H1 (cell line): ENCODE data around the gene SYT14.

Experiments
- BRCA1 ChIP-seq: IDR thresholded peaks from 2 replicates; pipeline ENCODE4 v1.6.1; 2012; ENCODE audit warnings: low read depth, low read length, improper control_type of control experiment
- CBX5 ChIP-seq: fragments of 300-800, 300-1000 bp; sonication (generic); IDR thresholded peaks from 2 replicates; pipeline ENCODE4 v1.7.1; 2016; ENCODE audit warnings: antibody characterized with exemption, low read length, low read depth
- CREB1 ChIP-seq: IDR thresholded peaks from 2 replicates; pipeline ENCODE4 v1.6.1; 2012; ENCODE audit warnings: inconsistent platforms
- EGR1 ChIP-seq: IDR thresholded peaks from 2 replicates; pipeline ENCODE4 v1.6.1; 2011; ENCODE audit warnings: low read depth, low read length, borderline replicate concordance
- EP300 ChIP-seq, 2 experiments: IDR thresholded peaks; 1 replicate in 1 of 2; 2 replicates in 1 of 2; pipeline ENCODE4 v1.6.1; 2011 to 2012; ENCODE audit warnings: low read depth in 2 of 2, low read length in 2 of 2, mild to moderate bottlenecking in 2 of 2, borderline replicate concordance in 1 of 2, inconsistent platforms in 1 of 2, moderate library complexity in 1 of 2
- JUN ChIP-seq: IDR thresholded peaks from 2 replicates; pipeline ENCODE4 v1.6.1; 2011; ENCODE audit warnings: low read depth, mild to moderate bottlenecking, improper control_type of control experiment, low read length
- JUND ChIP-seq: IDR thresholded peaks from 2 replicates; pipeline ENCODE4 v1.6.1; 2011; ENCODE audit warnings: mild to moderate bottlenecking, improper control_type of control experiment, low read length
- PHF8 ChIP-seq: fragments of 200-600 bp; sonication (generic); conservative IDR thresholded peaks from 2 replicates; pipeline ENCODE4 v1.7.1; 2012; ENCODE audit warnings: low read depth, mild to moderate bottlenecking, inconsistent platforms, low read length, moderate library complexity
- POLR2A ChIP-seq, 2 experiments: IDR thresholded peaks; 1 replicate in 1 of 2; 2 replicates in 1 of 2; pipeline ENCODE4 v1.6.1; 2011; ENCODE audit warnings: low read depth in 2 of 2, low read length in 2 of 2, mild to moderate bottlenecking in 2 of 2; ENCODE audit errors: control extremely low read depth in 1 of 2
- TAF7 ChIP-seq: optimal IDR thresholded peaks from 2 replicates; pipeline ENCODE3; 2011; ENCODE audit warnings: low read depth, mild to moderate bottlenecking, inconsistent platforms, low read length, moderate library complexity, borderline replicate concordance
- YY1 ChIP-seq: IDR thresholded peaks from 2 replicates; pipeline ENCODE4 v1.6.1; 2011; ENCODE audit warnings: low read depth, mild to moderate bottlenecking, low read length
- ZNF274 ChIP-seq: IDR thresholded peaks from 2 replicates; pipeline ENCODE4 v1.7.0; 2012; ENCODE audit warnings: low read length, borderline replicate concordance; ENCODE audit errors: extremely low read depth
- TF ChIP-seq, protein P1 (sequence below): IDR thresholded peaks from 2 replicates; pipeline ENCODE4 v1.6.1; 2012; ENCODE audit warnings: inconsistent platforms
- TF ChIP-seq, protein P2 (sequence below), 3 experiments: IDR thresholded peaks; 1 replicate in 2 of 3; 2 replicates in 1 of 3; pipeline versions ENCODE4 v1.5.1 to v1.6.1; 2011; ENCODE audit warnings: low read length in 3 of 3, mild to moderate bottlenecking in 3 of 3, inconsistent platforms in 2 of 3, low read depth in 1 of 3, moderate library complexity in 1 of 3; ENCODE audit not compliant: insufficient read depth in 1 of 3; ENCODE audit errors: control extremely low read depth in 1 of 3

DNA sequence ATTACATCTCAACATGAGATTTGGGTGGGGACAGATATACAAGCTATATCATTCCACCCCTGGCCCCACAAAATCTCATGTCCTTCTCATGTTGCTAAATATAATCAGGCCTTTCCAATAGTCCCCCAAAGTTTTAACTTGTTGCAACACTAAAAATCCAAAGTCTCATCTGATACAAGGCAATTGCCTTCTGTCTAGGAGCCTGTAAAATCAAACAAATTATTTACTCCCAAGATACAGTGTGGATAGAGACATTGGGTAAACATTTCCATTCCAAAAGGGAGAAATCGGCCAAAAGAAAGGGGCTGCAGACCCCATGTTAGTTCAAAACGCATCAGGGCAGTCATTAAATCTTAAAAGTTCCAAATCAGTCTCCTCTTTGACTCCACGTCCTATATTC, 47.0 kb downstream of the SYT14 start:
- TF ChIP-seq EGR1 (no peak), TAF7 (no peak), EP300 (IDR thresholded peaks at IDR 0.05; ENCODE audit: borderline replicate concordance in 1 of 2, low read depth in 2 of 2, low read length in 2 of 2) (no peak), PHF8 (no peak), BRCA1 (no peak), JUND (no peak), POLR2A (IDR thresholded peaks at IDR 0.05; ENCODE audit: control extremely low read depth in 1 of 2, low read depth in 2 of 2, low read length in 2 of 2) (no peak), ZNF274 (no peak), YY1 (no peak), CBX5 (no peak), JUN (no peak), CREB1 (no peak)
- TF ChIP-seq, protein P1, sequence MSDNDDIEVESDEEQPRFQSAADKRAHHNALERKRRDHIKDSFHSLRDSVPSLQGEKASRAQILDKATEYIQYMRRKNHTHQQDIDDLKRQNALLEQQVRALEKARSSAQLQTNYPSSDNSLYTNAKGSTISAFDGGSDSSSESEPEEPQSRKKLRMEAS = no peak
- TF ChIP-seq, protein P2, sequence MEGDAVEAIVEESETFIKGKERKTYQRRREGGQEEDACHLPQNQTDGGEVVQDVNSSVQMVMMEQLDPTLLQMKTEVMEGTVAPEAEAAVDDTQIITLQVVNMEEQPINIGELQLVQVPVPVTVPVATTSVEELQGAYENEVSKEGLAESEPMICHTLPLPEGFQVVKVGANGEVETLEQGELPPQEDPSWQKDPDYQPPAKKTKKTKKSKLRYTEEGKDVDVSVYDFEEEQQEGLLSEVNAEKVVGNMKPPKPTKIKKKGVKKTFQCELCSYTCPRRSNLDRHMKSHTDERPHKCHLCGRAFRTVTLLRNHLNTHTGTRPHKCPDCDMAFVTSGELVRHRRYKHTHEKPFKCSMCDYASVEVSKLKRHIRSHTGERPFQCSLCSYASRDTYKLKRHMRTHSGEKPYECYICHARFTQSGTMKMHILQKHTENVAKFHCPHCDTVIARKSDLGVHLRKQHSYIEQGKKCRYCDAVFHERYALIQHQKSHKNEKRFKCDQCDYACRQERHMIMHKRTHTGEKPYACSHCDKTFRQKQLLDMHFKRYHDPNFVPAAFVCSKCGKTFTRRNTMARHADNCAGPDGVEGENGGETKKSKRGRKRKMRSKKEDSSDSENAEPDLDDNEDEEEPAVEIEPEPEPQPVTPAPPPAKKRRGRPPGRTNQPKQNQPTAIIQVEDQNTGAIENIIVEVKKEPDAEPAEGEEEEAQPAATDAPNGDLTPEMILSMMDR (IDR thresholded peaks at IDR 0.05; ENCODE audit: control extremely low read depth in 1 of 3, insufficient read depth in 1 of 3, low read depth in 1 of 3, low read length in 3 of 3) = no peak
